ENCODE measurements around the gene OR4K13.

OR4K13 gene

GRCh38 chr14:20035938-20036337, at the start of gene OR4K13:
Gene OR4K13, minus strand, starts transcription at chr14:20036038. Its CDS starts 1,280 bp downstream, at chr14:20034758.
- no peak for DNase-seq (ENCODE audit: extremely low read depth in 1 of 2, low read depth in 1 of 2)

- no peak for DNase-seq (ENCODE audit: extremely low read depth in 1 of 2, low read depth in 1 of 2)
These were observed 23.9 kb upstream of the OR4K13 start, which contains the start of gene OR4L1 for GRCh38 chr14:20059745-20060144. Gene OR4L1, plus strand, starts transcription at chr14:20060045. Its CDS starts 0 bp downstream, at chr14:20060045.

- DNase-seq (ENCODE audit: extremely low read depth in 1 of 2, low read depth in 1 of 2) = no peak
These were observed 12.4 kb upstream of the OR4K13 start for GRCh38 chr14:20048202-20048601.

- DNase-seq (ENCODE audit: extremely low read depth in 1 of 2, low read depth in 1 of 2) = no peak
These were observed 8.4 kb upstream of the OR4K13 start for GRCh38 chr14:20044243-20044642.

GRCh38 chr14:20035449-20035848, 389 bp downstream of the OR4K13 start:
- DNase-seq (ENCODE audit: extremely low read depth in 1 of 2, low read depth in 1 of 2) = no peak

GRCh38 chr14:20031058-20031457, 4.8 kb downstream of the OR4K13 start:
- no peak for DNase-seq (ENCODE audit: extremely low read depth in 1 of 2, low read depth in 1 of 2)

- DNase-seq (ENCODE audit: extremely low read depth in 1 of 2, low read depth in 1 of 2) = no peak
These were observed 16.5 kb downstream of the OR4K13 start, which contains the start of gene OR4K14 for GRCh38 chr14:20019257-20019865. Gene OR4K14, minus strand, starts transcription at chr14:20019307. Its CDS starts 4,114 bp downstream, at chr14:20015193.

- no peak for DNase-seq (ENCODE audit: extremely low read depth in 1 of 2, low read depth in 1 of 2)
These were observed 27.7 kb downstream of the OR4K13 start for GRCh38 chr14:20008156-20008555.

- DNase-seq (ENCODE audit: extremely low read depth in 1 of 2, low read depth in 1 of 2) = no peak
These were observed 33.5 kb downstream of the OR4K13 start for GRCh38 chr14:20002319-20002718.

GRCh38 chr14:20001863-20002262, 34.0 kb downstream of the OR4K13 start, which contains the start of gene OR4Q2:
Gene OR4Q2, plus strand, starts transcription at chr14:20002163.
- no peak for DNase-seq (ENCODE audit: extremely low read depth in 1 of 2, low read depth in 1 of 2)

- no peak for DNase-seq (ENCODE audit: extremely low read depth in 1 of 2, low read depth in 1 of 2)
These were observed 42.4 kb downstream of the OR4K13 start for GRCh38 chr14:19993438-19993837.
